Measurements from ENCODE around the gene DHCR24.

The DHCR24 gene

DNA sequence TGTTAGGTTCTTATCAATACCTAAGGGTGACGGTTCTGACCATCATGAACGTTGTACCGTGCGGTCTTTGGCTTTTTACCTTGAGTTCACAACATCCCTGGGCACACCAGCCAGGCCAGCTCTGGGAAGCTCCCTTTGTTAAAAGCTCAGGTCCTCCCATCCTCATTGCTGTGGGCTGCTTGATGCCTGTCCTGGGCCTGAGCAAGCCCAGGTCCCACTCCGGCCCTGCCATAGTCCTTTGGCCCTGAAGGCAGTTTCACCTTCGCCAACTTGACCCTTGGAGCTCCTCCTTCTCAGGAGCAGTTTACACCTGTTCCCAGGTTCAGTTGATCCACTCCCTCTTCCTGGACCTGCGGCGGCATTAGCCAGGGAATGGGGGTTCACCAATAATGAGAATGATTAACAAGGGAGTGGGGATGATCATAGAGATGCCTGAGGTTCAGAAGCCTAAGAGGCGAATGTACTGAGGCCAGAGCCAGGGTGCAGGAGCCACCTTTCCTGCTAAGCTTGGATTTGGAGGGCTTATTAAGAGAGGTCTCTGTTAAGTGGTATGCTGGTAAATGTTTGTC is 40.2 kb downstream of the DHCR24 start:
- DNase-seq (ENCODE audit: low read depth in 2 of 3, low spot score in 1 of 3) = no peak

DNA sequence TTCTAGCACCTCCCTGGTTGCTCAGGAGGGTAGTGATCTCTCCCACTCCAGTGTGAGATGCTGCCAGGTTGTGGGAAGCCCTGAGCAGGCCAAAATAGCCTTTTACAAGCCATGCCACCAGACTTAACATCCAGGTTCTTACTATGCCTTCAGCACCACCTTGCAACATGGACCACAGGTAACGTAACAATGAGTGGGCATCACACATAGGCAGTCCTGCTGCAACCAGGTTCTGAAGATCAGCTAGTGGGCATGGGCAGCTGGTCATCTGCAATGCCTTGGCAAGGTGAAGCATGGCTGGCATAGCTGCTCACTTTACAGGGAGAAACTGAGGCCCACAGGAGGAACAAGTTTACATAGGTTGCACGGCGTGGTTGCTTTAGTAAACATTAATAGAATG is 40.7 kb downstream of the DHCR24 start:
- DNase-seq (ENCODE audit: low read depth in 2 of 3, low spot score in 1 of 3) = no peak

DNA sequence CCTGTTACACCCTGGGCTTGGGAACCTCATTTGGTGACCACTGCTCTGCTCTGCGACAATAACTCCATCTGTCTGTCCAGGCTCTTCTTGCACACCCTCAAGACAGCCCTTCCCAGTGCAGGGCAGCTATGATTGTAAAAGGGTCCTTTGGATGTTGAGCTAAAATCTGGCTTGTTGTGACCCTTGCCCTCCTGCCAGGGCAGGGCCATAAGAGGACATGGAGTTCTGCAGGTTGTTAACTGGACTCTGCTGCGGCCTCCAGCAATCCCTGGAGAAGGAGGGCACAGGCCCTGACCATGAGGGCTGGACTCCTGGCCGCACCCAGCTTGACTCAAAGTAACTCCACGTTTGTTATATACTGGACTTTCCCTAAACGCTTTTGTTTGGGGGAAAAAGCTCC is 41.2 kb downstream of the DHCR24 start:
- DNase-seq (ENCODE audit: low read depth in 2 of 3, low spot score in 1 of 3) = no peak

DNA sequence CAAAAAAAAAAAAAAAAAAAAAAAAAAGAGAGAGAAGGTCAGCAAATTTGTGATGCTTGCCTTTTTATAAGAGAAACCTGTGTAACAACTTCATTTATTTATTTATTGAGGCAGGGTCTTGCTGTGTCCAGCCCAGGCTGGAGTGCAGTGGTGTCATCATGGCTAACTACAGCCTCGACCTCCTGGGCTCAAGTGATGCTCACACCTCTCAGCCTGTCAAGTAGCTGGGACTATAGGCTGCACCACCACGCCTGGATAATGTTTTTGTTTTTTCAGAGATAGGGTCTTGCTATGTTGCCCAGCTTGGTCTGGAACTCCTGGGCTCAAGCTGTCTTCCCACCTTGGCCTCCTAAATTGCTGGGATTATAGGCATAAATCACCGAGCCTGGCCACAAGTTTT is 42.4 kb downstream of the DHCR24 start:
- no peak for DNase-seq (ENCODE audit: low read depth in 2 of 3, low spot score in 1 of 3)

DNA sequence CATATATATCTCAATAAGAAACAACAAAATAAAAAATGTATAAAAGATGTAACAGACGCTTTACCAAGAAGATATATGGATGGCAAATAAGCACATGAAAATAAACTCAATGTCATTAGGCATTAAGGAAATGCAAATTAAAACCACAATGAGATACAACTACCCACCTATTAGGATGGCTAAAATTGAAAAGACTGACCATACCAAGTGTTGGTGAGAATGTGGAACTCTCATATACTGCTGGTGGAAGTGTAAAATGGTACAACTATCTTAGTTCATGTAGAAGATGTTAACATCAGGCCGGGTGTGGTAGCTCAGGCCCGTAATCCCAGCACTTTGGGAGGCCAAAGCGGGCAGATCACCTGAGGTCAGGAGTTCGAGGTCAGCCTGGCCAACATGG is 43.5 kb downstream of the DHCR24 start:
- DNase-seq (ENCODE audit: low read depth in 2 of 3, low spot score in 1 of 3) = no peak

DNA sequence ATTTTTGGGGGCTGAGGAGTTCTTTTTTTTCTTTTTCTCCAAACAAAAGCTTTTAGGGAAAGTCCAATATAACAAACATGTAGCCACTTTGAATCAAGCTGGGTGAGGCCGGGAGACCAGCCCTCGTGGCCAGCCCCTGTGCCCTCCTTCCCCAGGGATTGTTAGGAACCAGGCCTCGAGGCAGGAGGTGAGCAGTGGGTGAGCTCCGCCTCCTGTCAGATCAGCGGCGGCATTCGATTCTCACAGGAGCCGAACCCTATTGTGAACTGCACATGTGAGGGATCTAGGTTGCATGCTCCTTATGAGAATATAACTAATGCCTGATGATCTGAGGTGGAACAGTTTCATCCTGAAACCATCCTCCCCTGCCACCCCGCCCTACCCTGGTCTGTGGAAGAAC is 44.0 kb downstream of the DHCR24 start:
- DNase-seq (ENCODE audit: low read depth in 2 of 3, low spot score in 1 of 3) = no peak

DNA sequence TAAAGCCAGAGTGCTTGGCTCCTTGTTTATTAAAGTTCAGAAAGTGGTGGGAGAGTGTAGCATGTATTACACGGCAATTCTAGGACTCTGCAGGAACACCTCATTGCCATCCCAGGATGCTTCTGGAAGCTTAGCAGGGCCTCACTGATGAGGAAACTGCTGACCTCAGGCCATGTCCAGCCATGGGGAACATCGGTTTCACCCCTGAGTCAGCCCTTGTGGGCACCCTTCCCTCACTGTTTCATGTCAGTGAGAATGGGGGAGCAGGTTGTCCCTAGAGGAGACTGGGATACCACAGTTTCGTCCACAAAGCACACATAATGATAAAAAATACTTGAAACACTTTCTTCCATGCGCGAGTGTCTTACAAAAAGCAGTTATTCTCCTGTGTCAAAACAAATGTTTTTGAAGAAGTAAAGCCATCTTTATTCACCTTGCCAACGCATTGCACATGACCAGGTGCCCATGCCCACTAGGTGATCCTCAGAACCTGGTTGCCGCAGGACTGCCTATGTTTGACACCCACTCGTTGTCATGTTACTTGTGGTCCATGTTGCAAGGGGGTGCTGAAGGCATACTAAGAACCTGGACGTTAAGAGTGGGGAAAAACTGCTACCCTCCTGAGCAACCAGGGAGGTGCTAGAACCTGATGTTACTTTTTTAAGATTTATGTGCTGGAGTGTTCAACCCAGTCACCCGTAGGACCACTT is 44.6 kb downstream of the DHCR24 start:
- DNase-seq (ENCODE audit: low read depth in 2 of 3, low spot score in 1 of 3) = no peak

DNA sequence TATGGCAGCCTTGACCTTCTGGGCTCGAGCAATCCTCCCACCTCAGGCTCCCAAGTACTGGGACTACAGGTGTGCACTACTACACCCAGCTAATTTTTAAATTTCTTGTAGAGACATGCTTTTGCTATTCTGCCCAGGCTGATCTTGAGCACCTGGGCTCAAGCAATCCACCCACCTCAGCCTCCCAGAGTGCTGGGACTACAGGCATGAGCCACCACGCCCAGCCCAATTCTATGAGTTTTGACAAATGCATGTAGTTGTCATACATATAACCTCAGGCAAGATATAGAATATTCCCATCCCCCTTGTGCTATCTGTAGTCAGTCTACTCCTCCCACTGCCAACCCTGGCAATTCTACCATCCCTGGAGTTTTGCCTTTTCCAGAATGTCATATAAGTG is 47.2 kb downstream of the DHCR24 start:
- no peak for DNase-seq (ENCODE audit: low read depth in 2 of 3, low spot score in 1 of 3)

DNA sequence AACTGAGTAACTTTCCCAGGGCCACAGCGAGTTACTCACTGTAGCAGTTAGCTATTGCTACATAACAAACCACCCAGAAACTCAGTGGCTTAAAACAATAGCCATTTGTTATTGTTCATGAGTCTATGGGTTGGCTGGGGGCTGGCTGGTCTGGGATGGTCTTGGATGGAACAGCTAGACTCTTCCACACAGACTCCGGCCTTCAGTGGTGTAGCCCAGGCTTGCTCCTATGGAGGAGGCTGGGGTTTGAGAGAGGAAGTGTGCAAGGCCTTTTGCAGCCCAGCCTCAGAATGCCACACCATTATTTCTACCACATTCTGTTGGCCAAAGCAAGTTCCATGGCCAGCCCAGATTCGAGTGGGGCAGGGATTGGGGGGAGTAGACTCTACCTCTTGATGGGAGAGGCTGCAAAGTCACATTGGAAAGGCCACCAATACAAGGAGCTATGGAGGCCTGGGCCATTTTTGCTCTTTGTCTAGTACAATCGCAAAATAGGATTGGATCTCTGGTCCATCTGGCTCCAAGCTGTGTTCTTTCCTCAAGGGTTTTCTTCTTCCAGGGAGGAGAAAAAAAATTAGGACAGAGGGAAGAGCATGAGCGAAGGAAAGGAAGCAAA is 48.3 kb downstream of the DHCR24 start:
- DNase-seq (ENCODE audit: low read depth in 2 of 3, low spot score in 1 of 3) = no peak

DNA sequence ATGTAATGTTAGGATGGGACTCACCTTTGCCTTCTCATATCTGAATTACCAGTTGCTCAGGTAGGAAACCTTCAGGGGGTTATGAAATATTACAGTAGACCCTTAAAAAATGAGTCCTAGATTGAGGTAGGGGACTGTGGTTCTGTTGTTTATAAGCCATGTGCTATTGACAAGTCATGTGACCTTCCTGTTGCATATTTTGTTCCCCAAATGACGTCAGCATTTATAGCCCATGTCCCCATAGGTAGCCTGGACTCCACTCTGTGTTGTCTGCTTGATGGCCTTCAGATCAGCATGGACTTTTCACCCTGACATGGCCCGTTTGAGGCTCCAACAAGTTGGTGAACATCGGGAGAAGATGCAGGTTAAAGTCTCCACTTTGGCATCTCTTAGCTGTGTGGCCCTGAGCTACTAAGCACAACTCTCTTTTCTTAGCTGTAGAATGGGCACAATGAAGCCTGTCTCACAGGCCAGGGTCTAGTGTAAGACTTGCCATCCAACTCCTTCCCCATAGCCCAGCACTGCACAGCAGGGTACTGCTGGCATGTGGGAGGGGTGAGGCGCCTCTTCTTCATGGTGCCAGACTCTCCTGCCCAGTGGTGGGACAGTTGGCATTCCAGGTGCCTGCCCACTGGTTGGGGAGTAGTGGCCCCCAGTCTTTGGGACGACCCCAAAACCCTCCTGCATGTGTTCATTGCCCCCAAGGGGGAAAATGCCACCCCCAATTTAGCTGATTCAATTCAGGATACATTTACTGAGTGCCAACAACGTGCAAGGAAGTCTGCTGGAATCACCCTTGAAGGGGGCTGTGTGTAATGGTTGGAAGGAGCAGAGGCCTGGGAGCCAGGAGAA is 49.8 kb downstream of the DHCR24 start:
- DNase-seq (ENCODE audit: low read depth in 2 of 3, low spot score in 1 of 3) = no peak

DNA sequence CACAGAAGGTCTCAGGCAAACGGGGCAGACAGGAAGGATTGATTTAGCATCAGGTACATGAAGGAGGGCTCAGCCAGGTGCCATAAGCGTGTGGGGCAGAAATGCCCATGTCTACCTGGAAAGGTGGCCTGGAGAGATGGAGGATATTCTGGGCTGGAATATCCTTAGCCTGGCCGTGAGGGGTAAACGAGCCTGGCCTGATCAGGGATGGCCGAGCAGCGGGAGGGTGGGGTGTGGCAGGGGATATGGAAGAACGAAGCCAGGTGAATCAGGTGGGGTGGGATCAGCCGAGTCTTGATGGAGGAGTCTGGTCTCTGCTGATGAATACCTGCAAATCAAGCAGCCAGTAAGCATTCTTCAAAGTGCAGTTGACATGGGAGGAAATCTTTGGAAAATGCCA is 50.4 kb downstream of the DHCR24 start:
- no peak for DNase-seq (ENCODE audit: low read depth in 2 of 3, low spot score in 1 of 3)

DNA sequence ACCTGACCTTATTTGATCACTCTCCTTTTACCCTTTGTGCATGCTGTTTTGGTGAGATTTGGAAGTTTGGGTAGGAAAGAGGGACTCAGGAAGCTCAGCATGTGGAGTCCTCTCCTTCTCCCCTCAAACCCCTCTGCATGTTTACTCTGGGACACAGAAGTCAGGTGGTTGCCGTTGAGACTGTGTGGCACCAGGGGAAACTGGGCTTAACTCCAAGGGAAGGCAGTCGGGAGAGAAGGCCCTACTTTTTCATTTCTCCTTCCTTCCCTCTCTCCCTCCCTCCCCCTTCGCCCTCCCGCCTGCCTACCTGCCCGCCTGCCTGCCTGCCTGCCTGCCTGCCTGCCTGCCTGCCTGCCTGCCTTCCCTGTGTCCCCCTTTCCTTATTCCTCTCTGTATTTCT is 51.0 kb downstream of the DHCR24 start:
- no peak for DNase-seq (ENCODE audit: low read depth in 2 of 3, low spot score in 1 of 3)

DNA sequence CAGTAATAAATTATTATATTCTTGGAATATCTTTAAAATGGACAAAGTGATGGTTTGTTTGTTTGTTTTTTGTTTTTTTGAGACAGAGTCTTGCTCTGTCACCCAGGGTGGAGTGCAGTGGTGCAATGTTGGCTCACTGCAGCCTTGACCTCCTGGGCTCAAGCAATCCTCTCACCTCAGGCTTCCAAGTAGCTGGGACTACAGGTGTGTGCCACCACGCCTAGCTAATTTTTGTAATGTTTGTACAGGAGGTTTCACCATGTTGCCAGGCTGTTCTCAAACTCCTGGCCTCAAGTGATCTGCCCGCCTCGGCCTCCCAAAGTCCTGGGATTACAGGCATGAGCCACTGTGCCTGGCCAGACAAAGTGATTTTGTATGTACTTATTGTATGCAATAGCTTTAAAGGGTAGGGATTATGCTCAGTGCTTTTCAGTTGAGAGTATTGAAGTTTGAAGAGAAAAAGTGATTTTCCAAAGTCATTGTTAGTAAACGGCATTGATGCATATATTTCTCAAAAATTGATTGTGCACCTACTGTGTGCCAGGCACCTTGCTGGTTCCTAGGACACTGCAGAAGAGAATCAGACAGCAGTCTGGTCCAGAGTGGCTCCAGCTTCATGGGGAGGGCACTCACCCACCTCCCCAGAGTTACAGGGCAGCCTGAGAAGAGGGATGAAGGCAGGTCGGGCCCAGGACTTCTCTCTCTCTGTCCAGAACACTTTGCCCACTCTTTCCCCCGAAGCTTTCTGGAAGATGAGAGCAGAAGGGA is 51.7 kb downstream of the DHCR24 start:
- no peak for DNase-seq (ENCODE audit: low read depth in 2 of 3, low spot score in 1 of 3)

DNA sequence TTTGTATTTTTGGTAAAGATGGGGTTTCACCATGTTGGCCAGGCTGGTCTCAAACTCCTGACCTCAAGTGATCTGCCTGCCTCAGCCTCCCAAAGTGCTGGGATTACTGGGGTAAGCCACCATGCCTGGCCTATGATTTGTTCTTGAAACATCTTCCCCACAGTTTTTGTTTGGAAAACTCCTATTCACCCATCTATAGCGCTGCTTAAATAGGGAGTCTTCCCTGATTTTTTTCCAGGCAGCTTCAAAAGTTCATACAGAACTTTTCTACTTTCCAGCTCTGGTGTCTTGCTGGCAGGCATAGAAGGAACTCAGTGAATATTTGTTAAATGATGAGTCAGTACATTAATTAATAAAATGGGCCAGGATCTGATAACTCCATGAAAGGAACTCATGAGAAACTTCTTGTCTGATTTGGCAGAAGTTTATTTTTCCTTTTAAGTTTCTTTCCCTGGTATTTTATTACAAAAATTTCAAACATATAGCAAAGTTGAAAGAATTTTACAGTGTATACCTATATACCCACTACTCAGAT is 52.9 kb downstream of the DHCR24 start:
- DNase-seq (ENCODE audit: low read depth in 2 of 3, low spot score in 1 of 3) = no peak

DNA sequence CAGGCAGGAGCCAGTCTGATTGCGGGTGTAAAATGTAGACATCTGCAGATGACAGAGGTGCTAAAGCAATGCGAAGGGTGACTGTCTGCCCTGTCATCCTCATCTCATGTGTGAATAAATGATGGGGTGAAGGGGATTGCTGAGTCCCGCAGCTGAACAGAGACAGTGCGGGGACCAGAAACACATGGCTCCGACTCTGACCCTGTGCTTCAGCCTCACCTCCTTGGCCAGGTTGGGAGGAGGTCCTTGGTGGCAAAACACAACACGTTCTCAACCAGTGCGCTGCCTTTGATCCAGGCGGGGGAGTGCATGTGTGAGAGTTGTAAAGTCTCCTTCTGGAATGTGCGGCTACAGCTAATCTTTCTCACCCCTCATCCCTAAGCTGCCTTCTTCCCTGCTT is 53.9 kb downstream of the DHCR24 start:
- no peak for DNase-seq (ENCODE audit: low read depth in 2 of 3, low spot score in 1 of 3)

DNA sequence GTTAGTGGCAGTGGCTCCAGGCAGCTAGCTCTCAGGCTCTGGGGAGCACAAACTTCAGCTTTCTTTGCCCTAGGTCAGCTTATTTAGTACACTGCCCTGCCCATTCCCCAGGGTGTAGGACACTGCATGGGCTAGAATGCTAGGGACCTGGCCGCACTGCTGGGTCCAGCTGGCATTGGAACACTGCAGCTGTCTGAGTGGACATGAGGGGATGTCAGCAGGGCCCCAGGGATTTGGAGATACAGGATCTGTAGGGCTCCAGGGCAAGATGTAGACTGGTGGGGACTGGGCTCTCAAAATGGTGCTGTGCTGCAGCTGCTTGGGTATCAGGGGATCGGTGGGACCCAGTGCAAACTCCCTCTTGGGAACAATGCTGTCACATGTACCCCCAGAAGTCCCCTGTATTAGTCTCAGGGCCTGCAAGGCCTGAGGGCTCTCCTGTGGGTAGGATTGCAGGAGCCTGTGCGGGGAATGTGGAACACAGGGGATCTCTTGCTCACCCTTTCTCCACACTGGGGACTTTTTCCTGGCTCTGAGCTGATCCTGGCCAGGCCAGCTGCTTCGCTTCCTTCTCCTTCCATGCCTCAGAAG is 60.7 kb downstream of the DHCR24 start:
- DNase-seq (ENCODE audit: low read depth in 2 of 3, low spot score in 1 of 3) = no peak

DNA sequence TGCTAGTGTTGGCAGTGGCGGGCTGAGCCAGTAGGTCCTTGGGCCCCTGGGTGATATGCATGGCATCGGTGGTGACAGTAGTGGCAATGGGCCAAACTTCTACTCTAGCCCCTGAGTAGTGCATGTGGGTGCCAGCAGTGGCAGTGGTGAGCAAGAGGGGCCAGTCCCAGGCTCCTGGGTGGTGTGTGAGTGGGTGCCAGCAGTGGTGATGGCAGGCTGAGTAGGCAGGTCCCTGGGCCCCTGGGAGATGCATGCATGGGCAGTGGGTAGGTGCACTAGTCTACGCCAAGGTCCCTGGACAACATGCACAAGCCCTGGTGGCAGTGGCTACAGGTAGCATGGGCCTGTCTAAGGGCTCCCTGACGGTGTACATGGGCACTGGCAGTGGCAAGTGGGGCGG is 61.3 kb downstream of the DHCR24 start:
- DNase-seq (ENCODE audit: low read depth in 2 of 3, low spot score in 1 of 3) = no peak

DNA sequence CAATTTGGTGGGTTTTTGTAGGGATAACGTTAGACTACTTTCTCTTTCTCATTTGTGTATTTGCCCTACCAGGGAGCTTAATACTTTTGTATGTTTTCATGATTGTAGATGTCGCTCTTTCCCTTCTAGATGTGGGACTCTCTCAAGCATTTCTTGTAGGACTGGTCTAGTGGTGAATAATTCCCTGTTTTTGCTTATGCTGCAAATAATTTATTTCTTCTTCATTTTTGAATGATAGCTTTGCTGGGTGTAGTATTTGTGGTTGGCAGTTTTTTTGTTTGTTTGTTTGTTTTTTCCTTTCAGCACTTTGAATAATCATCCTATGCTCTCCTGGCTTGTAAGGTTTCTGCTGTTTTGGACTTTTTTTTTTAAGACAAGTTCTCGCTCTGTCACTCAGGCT is 63.3 kb downstream of the DHCR24 start:
- no peak for DNase-seq (ENCODE audit: low read depth in 2 of 3, low spot score in 1 of 3)

DNA sequence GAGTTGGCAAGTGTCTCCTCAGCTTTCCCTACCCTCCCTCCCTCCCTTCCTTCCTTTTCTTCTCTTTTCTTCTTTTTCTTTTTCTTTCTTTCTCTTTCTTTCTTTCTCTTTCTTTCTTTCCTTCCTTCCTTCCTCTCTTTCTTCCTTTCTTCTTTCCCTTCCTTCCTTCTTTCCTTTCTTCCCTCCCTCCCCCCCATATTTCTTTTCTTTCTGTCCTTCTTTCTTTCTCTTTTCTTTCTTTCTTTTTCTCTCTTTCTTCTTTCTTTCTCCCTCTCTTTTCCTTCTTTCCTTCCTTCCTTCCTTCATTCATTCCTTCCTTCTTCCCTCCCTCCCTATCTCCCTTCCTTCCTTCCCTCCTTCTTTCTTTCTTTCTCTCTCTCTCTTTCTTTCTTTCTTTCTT is 67.3 kb downstream of the DHCR24 start:
- no peak for DNase-seq (ENCODE audit: low read depth in 2 of 3, low spot score in 1 of 3)

DNA sequence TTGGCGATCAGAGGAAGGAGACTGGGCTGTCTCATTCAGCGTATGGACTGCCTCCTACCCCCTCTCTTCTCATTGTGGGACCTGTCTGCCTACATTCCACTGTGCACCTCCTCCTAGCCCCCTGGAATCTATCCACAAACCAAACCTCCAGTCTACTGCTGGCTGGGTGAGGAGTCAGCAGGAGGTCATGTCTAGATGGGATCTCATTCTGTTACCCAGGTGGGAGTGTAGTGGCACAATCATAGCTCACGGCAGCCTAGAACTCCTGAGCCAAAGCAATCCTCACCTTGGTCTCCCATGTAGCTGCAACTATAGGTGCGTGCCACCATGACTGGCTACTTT is 67.8 kb downstream of the DHCR24 start:
- DNase-seq (ENCODE audit: low read depth in 2 of 3, low spot score in 1 of 3) = no peak

Measured in stimulated activated CD4-positive, alpha-beta T cell treated with anti-CD3 and anti-CD28 coated beads, Interleukin-12 subunit alpha, Interleukin-12 subunit beta, amount 100 ng/mL, for 48 hours (primary cell).